MCF 10A (cell line): ENCODE measurements around the gene NUDCD2. TPM values are rescaled to one million over a fixed set of nuclear protein-coding genes. Genes with fewer than 3 reads are reported as not detected.

Source experiments
- BruUV-seq: library from RNA; stranded (reverse); fragments of 400-500 nt; replicated peaks from 2 replicates; lab custom pipeline; 2021; lab: Mats Ljungman, UMichigan
- CTCF ChIA-PET: fragments of 300-600 bp; sonication (Branson Sonifier 250); formaldehyde crosslinking; extraction: SDS; loops from one replicate; lab custom pipeline; 2021; ENCODE audit warnings: antibody characterized with exemption, inconsistent platforms; lab: Yijun Ruan, JAX
- POLR2A ChIA-PET: fragments of 300-600, 350-650 bp; sonication (Branson Sonifier 250); formaldehyde crosslinking; extraction: SDS; loops from one replicate; lab custom pipeline; 2020; ENCODE audit warnings: antibody characterized with exemption, inconsistent platforms; lab: Yijun Ruan, JAX
- DNase-seq: peaks from one replicate; pipeline ENCODE4 v3.0.0-alpha.2; 2018; ENCODE audit not compliant: unreplicated experiment
- H3K27ac Mint-ChIP-seq: one replicate; pipeline ENCODE4 v1.8.0; 2022; ENCODE audit warnings: mild to moderate bottlenecking, low read depth, mixed read lengths; ENCODE audit not compliant: unreplicated experiment
- H3K27me3 Mint-ChIP-seq: one replicate; pipeline ENCODE4 v1.8.0; 2022; ENCODE audit warnings: mixed read lengths; ENCODE audit not compliant: insufficient read depth, unreplicated experiment
- H3K36me3 Mint-ChIP-seq: one replicate; pipeline ENCODE4 v1.8.0; 2022; ENCODE audit warnings: mild to moderate bottlenecking, moderate library complexity, mixed read lengths; ENCODE audit not compliant: insufficient read depth, unreplicated experiment
- H3K4me1 Mint-ChIP-seq: one replicate; pipeline ENCODE4 v1.8.0; 2022; ENCODE audit warnings: mixed read lengths; ENCODE audit not compliant: insufficient read depth, unreplicated experiment
- H3K4me3 Mint-ChIP-seq: one replicate; pipeline ENCODE4 v1.8.0; 2022; ENCODE audit warnings: mild to moderate bottlenecking, moderate library complexity, mixed read lengths; ENCODE audit not compliant: unreplicated experiment
- H3K9me3 Mint-ChIP-seq: one replicate; pipeline ENCODE4 v1.8.0; 2022; ENCODE audit warnings: mixed read lengths; ENCODE audit not compliant: unreplicated experiment
- intact Hi-C: fragments of 100-400 bp; cut with micrococcal nuclease; formaldehyde crosslinking; loops from 2 replicates; pipeline ENCODE4 v1.14.1; 2022
- total RNA-seq: library from RNA; stranded (reverse); gene quantifications from 2 replicates; pipeline ENCODE4 v1.2.3, GENCODE V29; 2022
- TF ChIP-seq, protein P1 (sequence below): fragments of 200-600 bp; IDR thresholded peaks from one replicate; pipeline ENCODE4 v1.8.0; 2022; ENCODE audit warnings: antibody characterized with exemption, mild to moderate bottlenecking; ENCODE audit not compliant: unreplicated experiment

Gene NUDCD2
- total RNA-seq, 1 experiment from 2014 or later = 68.0 TPM

DNA sequence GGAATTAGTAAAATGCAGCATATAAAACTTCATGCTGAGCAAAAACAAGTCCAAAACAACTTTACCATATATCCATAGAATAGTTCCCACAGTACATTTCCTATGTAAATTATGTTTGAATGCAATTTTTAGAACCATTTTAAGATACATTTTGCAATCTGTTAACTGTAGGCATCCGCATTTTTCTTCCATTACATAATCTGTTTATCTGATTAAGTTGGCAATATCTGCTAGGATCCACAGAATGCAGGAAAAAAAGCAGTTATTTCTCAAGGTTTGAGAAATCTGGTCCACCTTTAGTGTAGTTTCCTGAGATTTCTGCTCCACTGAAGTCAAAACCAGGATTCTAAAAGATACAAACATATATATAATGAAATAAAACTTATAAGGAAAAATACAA, 6.2 kb downstream of the NUDCD2 start:
- TF ChIP-seq, protein P1, sequence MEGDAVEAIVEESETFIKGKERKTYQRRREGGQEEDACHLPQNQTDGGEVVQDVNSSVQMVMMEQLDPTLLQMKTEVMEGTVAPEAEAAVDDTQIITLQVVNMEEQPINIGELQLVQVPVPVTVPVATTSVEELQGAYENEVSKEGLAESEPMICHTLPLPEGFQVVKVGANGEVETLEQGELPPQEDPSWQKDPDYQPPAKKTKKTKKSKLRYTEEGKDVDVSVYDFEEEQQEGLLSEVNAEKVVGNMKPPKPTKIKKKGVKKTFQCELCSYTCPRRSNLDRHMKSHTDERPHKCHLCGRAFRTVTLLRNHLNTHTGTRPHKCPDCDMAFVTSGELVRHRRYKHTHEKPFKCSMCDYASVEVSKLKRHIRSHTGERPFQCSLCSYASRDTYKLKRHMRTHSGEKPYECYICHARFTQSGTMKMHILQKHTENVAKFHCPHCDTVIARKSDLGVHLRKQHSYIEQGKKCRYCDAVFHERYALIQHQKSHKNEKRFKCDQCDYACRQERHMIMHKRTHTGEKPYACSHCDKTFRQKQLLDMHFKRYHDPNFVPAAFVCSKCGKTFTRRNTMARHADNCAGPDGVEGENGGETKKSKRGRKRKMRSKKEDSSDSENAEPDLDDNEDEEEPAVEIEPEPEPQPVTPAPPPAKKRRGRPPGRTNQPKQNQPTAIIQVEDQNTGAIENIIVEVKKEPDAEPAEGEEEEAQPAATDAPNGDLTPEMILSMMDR = no peak
- no peak for DNase-seq
- ChIA-PET CTCF (interaction anchor here (1.2 kb wide), 1 partner anchor 20 kb away, joined by 4 read pairs; no protein-coding TSS in a partner anchor), POLR2A (interaction anchor here (9.7 to 11.4 kb wide), 2 partner anchors 12 to 56 kb away, joined by 352 to 392 read pairs; partner anchors contain the start of gene CCNG1)
- Mint-ChIP-seq H3K4me3 (no peak overlapping the region), H3K27me3 (no peaks in the 10 kb centered on the region), H3K27ac (no peak overlapping the region), H3K9me3 (no peaks in the 10 kb centered on the region), H3K36me3 (peaks cover 87% of the 10 kb centered on the region), H3K4me1 (peaks cover 31% of the 10 kb centered on the region)
- intact Hi-C loops = no loop called here
- BruUV-seq = no TSS peak

DNA sequence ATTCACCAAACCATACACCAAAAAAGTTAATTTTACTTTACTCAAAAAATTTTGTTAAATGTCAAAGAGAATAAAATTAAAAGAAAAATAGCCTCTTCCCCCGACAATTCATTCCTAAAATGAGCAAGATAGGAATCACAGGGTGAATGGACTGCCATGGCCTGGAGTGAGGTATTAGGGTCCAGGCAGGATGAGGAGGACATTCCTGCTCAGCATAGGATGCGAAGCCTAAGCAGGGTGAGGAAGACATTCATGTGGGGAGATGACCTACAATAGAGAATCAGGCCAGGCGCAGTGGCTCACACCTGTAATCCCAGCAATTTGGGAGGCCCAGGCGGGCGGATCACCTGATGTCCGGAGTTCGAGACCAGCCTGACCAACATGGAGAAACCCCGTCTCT, 8.4 kb downstream of the NUDCD2 start:
- TF ChIP-seq, protein P1 = no peak
- Mint-ChIP-seq H3K9me3 (no peaks in the 10 kb centered on the region), H3K27me3 (no peaks in the 10 kb centered on the region), H3K4me3 (no peak overlapping the region), H3K36me3 (peaks cover 98% of the 10 kb centered on the region), H3K27ac (no peak overlapping the region), H3K4me1 (peaks cover 18% of the 10 kb centered on the region)
- no peak for DNase-seq
- ChIA-PET POLR2A (interaction anchor here (1.2 to 5.4 kb wide), 4 partner anchors 7 to 54 kb away, joined by 3 to 80 read pairs (median 26); partner anchors contain the start of genes CCNG1, HMMR, MAT2B and NUDCD2), CTCF (no interaction called here)
- intact Hi-C loops = no loop called here
- no TSS peak for BruUV-seq

DNA sequence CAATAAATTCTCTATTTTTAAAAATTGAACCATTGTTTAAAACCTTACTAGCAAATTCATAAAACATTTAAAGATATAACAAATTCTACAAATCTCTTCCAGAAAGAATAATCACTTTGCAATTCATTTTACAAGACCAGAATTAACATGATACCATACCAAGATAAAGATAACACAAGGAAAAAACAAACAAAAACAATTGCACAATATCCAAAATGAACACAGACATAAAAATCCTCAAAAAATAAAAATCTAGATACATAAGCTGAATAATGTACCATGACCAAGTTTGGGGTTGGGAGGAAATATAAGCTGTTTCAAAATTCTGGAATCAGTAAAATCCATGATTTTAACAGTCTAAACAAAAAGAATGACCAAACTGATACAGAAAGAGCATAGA, 11.4 kb downstream of the NUDCD2 start:
- Mint-ChIP-seq H3K4me1 (no peaks in the 10 kb centered on the region), H3K36me3 (peaks cover 99% of the 10 kb centered on the region), H3K27me3 (no peaks in the 10 kb centered on the region), H3K4me3 (no peak overlapping the region), H3K27ac (no peak overlapping the region), H3K9me3 (no peaks in the 10 kb centered on the region)
- no peak for DNase-seq
- intact Hi-C loops = no loop called here
- ChIA-PET POLR2A (interaction anchor here (0.8 to 5.4 kb wide), 6 partner anchors 10 to 60 kb away, joined by 3 to 80 read pairs (median 9); partner anchors contain the start of genes CCNG1, HMMR and NUDCD2), CTCF (interaction anchor here (1.5 kb wide), 1 partner anchor 13 kb away, joined by 4 read pairs; no protein-coding TSS in a partner anchor)
- TF ChIP-seq, protein P1 = no peak
- no TSS peak for BruUV-seq

DNA sequence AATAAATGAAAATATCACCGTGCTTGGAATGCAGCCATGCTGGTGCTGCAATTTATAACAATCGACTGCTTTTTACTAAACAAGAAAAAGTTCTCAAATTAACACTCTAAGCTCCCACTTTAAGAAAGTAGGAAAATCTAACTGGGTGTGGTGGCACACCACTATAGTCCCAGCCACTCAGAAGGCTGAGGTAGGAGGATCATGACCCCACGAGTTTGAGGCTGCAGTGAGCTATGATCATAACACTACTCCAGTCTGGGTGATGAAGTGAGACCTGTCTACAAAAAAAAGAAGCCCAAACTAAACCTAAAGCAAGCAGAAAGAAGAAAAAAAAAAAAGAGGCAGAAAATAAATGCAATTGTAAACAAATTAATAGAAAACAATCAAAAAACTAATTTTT, 12.0 kb downstream of the NUDCD2 start:
- no peak overlapping the region for H3K4me3 Mint-ChIP-seq
- POLR2A ChIA-PET = interaction anchor here (1.2 to 5.4 kb wide), 5 partner anchors 9 to 60 kb away, joined by 5 to 80 read pairs (median 13); partner anchors contain the start of genes CCNG1, HMMR and NUDCD2
- no peaks in the 10 kb centered on the region for H3K27me3 Mint-ChIP-seq
- CTCF ChIA-PET = interaction anchor here (0.6 to 1.5 kb wide), 4 partner anchors 13 to 255 kb away, joined by 3 to 4 read pairs (median 4); partner anchors contain the start of gene MAT2B
- BruUV-seq = no TSS peak
- peaks cover 99% of the 10 kb centered on the region for H3K36me3 Mint-ChIP-seq
- no peaks in the 10 kb centered on the region for H3K4me1 Mint-ChIP-seq
- TF ChIP-seq, protein P1 = no peak
- no peak for DNase-seq
- no peak overlapping the region for H3K27ac Mint-ChIP-seq
- intact Hi-C loops = no loop called here
- no peaks in the 10 kb centered on the region for H3K9me3 Mint-ChIP-seq
